Medulla oblongata (tissue), 1 donor: Measurements from ENCODE around the gene CHMP4A.
A peak's percentile ranks its signal among the peaks of the same experiment; 100 is the strongest.
"Not testable (repeated sequence)": the region's sequence is repeated elsewhere in the genome, so short reads cannot be mapped to it uniquely, and the experiment has no call there.

Experiments
- DNase-seq: peaks from one replicate; pipeline ENCODE4 v3.0.0-alpha.2; 2015; ENCODE audit errors: extremely low spot score

Gene CHMP4A

GRCh38 chr14:24226473-24226872, 13.2 kb upstream of the CHMP4A start:
- DNase-seq: no peak

- DNase-seq: no peak
These were observed 11.4 kb upstream of the CHMP4A start for GRCh38 chr14:24224618-24225071.

DNA sequence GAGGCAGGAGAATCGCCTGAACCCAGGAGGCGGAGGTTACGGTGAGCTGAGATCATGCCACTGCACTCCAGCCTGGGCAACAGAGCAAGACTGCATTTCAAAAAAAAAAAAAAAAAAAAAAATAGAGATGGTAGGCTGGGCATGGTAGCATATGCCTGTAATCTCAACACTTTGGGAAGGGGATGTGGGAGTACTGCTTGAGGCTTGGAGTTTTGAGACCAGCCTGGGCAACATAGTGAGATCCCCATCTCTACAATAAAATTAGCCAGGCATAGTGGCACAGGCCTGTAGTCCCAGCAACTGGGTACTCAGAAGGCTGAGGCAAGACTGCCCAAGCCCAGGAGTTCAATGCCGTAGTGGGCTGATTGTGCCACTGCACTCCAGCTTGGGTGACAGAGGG, 9.7 kb upstream of the CHMP4A start:
- not testable (repeated sequence) for DNase-seq

- DNase-seq: no peak
These were observed 6.2 kb upstream of the CHMP4A start for GRCh38 chr14:24219521-24219920.

DNA sequence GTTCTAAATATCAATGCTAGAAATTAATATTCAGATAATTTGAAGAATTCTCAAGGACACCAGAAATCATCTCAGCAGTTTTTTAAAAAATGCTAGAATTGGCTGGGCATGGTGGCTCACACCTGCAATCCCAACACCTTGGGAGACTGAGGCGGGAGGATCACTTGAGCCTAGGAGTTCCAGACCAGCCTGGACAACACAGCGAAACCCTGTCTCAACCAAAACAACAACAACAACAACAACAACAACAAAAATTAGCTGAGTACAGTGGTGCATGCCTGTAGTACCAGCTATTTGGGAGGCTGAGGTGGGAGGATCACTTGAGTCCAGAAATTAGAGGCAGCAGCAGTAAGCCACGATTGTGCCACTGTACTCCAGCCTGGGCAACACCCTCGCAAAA, 5.8 kb upstream of the CHMP4A start:
- DNase-seq: no peak

DNA sequence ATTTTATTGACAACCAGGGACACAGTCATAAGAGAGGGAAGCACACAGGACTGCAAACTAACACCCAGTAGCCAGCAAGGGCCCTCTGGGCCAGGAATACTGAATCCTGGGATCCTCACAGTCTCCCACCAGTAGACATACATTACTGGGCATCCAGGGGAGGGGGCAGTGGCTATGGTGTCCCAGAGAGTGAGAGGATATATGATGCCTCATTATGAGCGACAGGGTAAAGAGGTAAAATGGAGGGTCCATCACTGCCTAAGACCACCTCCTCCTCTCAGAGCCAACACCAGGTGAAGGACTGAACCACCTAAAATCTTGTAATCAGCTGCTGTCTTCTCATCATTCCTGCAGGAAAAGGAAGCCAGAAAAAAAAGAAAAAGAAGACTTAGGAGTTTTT, 3.6 kb upstream of the CHMP4A start:
- DNase-seq: not testable (repeated sequence)

DNA sequence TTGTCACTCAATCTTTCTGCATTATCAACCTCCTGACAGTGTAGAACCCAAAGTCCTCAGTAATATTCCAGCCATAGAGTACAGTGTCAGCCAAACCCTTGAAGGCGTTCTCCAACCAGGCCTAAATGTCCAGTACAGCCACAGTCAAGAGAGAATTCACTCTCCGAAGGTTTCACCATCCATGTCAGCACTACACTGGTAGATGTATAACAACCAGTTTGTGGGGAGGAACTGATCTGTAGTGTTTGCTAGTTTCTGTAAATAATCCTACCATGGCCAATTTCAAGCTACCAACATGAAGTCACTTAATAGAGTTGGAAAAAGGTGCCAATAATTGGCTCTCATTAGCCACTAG, 3.0 kb upstream of the CHMP4A start:
- no peak for DNase-seq

DNA sequence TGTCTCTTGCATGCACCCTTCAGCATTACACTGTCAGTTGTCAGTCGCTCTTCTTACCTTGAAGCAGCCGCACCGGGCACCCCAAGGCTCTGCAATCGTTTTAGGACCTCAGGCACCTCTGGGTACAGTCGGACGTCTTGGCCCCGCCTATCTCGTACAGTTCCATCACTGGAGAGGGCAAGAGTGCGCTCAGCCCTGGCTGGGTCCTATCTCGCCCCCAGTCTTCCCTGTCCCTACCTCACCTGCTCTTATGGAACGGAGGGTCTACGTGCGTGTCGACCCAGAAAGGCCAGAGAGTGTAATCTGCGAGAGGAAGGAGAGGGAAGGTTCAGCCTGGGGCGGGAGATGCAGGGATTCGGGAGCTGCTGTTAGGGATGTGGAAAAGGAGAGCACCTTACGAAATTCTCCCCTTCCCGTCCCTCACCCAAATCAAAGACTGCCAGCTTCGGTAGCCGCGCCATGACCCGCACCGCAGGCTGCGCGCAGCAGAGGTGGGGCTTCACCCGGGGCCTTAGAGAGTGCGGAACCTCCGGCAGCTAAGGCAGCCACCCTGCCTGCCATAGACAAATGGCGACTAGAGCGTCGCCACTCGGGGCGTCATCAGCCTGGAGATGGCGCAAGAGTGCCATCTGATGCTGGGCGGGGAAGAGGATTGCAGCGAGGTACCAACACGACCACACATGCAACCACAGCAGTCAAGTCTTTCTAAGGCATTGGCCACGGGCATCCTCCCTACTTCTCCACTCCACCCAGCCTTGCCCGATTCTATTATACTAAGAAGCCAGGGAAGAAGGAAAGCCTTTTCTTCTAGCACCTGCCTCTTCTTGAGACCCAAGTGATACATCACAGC, 2.4 kb upstream of the CHMP4A start, which contains the start of gene MDP1:
Gene MDP1 (minus strand): TSS at position 572 of the 850 bp plus-strand sequence. CDS start 111 bp downstream, at position 461.
- peak; percentile 95 for DNase-seq

DNA sequence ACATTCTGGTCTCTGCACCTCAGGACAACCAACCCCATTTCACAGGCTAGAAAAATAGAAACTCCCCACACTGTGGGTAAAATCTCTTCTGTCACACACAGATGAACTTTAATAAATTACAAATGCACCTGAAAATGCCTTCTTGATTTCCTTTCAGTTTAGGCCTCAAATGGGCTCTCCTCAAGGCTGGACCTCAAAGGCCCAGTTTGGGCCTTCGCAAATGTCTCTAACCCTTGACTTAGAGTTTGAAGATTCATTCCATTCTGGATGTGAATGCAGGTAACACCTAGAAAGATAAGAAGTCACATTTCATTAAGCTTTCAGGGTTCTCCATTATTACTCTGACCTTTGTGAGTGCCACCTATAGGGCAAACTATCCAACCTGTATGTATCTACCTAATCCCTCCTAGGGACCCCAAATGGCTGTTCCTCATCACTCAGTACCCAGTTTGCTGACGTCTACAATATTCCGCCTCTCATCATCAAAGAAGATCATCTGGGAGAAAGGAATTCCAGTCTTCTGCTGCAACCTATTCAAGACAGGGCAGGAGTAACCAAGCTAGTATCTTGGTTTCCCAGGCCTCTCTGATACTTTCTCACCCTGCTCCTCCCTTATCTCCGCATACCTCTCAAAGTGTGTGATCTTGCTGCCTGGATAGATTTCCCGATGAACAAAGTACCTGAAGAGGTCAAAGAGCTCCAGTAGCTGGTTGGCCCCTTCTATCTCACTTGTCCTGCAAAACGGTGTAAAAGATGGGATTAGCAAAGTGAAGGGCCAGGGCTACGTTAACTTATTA, 776 bp upstream of the CHMP4A start:
- DNase-seq: no peak

GRCh38 chr14:24211311-24211710, 2.0 kb downstream of the CHMP4A start:
- no peak for DNase-seq

DNA sequence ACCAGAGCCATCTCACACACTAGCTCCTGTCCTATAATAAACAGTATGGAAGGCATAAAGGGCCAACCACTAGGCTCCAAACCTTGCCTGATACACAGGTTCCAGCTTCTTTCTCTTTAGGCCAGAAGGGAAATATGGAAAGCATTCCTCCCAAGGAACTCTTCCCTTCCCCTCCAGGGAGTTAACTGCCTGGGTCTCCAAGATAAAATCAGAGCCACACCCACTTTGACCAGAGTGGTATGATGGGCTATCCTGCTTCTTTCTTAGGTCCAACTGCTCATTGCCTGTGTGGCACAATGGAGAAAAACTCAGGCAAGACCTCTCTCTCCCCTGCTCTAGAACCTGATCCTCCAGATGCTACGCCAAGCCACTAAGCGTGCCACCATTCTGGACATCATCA, 5.7 kb downstream of the CHMP4A start:
- DNase-seq: no peak

DNA sequence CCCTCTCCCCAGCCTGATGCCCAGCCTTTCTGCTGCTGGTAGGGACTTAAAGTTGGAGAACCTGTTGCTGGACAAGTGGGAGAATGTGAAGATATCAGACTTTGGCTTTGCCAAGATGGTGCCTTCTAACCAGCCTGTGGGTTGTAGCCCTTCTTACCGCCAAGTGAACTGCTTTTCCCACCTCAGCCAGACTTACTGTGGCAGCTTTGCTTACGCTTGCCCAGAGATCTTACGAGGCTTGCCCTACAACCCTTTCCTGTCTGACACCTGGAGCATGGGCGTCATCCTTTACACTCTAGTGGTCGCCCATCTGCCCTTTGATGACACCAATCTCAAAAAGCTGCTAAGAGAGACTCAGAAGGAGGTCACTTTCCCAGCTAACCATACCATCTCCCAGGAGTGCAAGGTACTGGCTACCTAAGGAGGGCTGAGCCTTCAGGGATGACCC, 6.2 kb downstream of the CHMP4A start:
- DNase-seq: no peak

DNA sequence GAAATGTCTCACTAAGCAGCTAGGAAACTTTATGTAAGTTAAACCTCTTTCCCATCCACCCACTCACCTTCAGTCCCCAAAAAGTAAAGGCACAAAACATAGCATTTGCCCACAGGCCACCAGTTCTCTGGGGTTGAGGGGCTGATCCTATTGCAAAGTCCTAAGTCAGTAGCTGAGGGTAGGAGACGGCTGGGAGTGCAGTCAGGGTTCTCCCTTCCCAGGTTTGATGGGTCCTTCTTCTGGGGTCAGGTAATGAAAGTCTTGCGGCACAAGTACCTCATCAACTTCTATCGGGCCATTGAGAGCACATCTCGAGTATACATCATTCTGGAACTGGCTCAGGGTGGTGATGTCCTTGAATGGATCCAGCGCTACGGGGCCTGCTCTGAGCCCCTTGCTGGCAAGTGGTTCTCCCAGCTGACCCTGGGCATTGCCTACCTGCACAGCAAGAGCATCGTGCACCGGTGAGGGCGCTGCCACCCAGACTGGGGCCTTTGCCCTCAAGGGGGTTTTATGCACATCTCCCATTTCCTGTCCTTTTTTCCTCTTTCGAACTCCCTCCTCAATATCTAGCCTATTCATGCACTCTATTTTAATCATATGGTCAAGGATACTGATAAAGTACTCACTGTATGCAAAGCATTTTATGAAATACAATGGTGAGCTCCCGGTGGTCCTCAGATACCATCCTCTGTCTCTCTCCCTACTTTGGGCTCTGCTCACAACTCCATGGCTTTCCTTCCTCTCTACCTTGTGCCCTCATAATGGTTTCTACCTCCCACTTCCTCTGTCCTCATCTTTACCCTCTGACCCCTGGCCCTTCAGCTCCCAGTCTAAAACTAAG, 6.8 kb downstream of the CHMP4A start:
- no peak for DNase-seq

- DNase-seq: no peak
These were observed 8.8 kb downstream of the CHMP4A start for GRCh38 chr14:24204163-24205146.

- DNase-seq: not testable (repeated sequence)
These were observed 9.9 kb downstream of the CHMP4A start for GRCh38 chr14:24203249-24203886.

GRCh38 chr14:24202538-24202937, 10.8 kb downstream of the CHMP4A start:
- DNase-seq: not testable (repeated sequence)

DNA sequence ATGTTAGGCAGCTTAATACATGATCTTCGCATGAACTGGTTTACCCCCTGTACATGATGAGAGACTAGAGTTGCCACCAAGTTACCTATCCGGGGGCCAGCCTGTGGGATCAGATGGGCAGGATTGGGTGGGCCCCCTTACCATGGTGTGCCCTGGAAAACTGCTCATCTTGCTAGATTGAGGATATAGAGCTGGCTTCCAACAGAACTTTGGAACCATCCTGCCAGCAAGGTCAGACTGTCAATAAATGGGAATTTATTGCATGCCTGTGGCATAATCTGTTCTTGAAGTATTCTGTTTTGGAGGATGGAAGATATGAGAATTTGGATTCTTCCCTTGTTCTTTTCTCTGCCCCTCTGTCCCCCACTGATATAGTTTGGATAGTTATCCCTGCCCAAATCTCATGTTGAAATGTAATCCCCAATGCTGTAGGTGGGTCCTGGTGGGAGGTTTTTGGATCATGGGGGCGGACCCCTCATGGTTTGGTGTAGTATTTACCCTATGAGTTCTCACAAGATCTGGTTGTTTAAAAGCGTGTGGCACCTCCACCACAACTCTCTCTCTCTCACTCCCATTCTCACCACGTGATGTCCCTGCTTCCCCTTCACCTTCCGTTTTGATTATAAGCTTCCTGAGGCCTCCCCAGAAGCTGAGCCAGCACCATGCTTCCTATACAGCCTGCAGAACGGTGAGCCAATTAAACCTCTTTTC, 14.3 kb downstream of the CHMP4A start:
- DNase-seq: no peak

DNA sequence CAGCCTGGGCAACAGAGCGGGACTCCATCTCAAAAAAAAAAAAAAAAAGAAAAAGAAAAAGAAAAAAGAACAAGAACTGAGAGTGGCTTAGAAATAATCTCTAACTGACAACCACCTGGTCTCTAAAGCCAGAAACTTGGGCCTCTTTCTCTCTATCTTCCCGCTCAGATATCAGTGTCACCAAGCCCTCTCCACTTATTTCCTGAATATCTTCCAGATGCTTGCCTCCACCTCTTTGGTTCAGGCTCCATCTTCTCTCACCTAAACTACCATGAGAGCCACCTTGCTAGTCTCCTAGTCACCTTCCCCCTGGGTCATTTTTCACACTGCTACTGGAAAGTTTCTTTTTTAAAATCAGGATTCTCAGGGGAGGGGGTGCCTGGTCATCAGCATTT, 16.2 kb downstream of the CHMP4A start:
- DNase-seq: no peak
